ENCODE measurements around the gene TRERF1. TPM values are rescaled to one million over a fixed set of nuclear protein-coding genes. Genes with fewer than 3 reads are reported as not detected.

TRERF1 gene
- total RNA-seq, 6 experiments from 2014 or later = 0.29 to 1.2 (median 0.60) TPM

DNA sequence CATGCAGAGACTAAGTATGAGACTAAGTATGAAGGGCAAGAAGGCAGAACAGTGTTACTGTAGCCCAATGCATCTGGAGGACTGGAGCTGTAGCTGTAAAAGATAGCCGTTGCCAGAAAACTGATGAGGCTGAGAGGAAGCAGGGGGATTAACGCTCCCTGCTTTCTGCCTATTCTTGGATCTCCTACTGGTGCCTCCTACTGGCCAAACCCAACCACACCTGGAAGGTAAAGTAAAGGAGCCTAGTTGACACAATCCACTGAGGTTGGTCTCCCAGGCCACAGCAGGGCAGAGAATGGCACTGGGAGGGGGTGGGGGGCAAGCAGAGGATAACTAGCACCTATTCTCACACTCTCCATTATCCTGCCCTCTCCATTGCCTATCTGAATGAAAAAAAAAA is 129.1 kb downstream of the TRERF1 start:
- Histone ChIP-seq H3K27ac (no peak overlapping the region), H3K4me3 (no peak overlapping the region), H3K9me3 (no peaks in the 10 kb centered on the region), H3K27me3 (no peaks in the 10 kb centered on the region), H3K36me3 (no peaks in the 10 kb centered on the region), H3K4me1 (no peaks in the 10 kb centered on the region)
- intact Hi-C loops (cut with DNase I) = no loop called here
- DNase-seq (no peak), ATAC-seq (no peak)
- WGBS (ENCODE audit: insufficient coverage, low coverage, low lambda C conversion rate, missing lambda C conversion rate) = 25% methylated on average over 1 of the region's 2 CpGs
- TF ChIP-seq POLR2A (IDR thresholded peaks at IDR 0.05) = no peak
- TF ChIP-seq, protein P1, sequence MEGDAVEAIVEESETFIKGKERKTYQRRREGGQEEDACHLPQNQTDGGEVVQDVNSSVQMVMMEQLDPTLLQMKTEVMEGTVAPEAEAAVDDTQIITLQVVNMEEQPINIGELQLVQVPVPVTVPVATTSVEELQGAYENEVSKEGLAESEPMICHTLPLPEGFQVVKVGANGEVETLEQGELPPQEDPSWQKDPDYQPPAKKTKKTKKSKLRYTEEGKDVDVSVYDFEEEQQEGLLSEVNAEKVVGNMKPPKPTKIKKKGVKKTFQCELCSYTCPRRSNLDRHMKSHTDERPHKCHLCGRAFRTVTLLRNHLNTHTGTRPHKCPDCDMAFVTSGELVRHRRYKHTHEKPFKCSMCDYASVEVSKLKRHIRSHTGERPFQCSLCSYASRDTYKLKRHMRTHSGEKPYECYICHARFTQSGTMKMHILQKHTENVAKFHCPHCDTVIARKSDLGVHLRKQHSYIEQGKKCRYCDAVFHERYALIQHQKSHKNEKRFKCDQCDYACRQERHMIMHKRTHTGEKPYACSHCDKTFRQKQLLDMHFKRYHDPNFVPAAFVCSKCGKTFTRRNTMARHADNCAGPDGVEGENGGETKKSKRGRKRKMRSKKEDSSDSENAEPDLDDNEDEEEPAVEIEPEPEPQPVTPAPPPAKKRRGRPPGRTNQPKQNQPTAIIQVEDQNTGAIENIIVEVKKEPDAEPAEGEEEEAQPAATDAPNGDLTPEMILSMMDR (IDR thresholded peaks at IDR 0.05) = no peak

GRCh38 chr6:42321976-42322375 is 129.8 kb downstream of the TRERF1 start:
- ATAC-seq (no peak), DNase-seq (no peak)
- WGBS (ENCODE audit: insufficient coverage, low coverage, low lambda C conversion rate, missing lambda C conversion rate) = 69% methylated on average over 2 of the region's 2 CpGs
- intact Hi-C loops (cut with DNase I) = no loop called here
- no peak overlapping the region for H3K27ac ChIP-seq
- H3K4me1 ChIP-seq = no peaks in the 10 kb centered on the region
- H3K36me3 ChIP-seq = no peaks in the 10 kb centered on the region
- TF ChIP-seq, protein P1 (IDR thresholded peaks at IDR 0.05) = no peak
- TF ChIP-seq POLR2A (IDR thresholded peaks at IDR 0.05) = no peak
- H3K27me3 ChIP-seq = no peaks in the 10 kb centered on the region
- H3K4me3 ChIP-seq = no peak overlapping the region
- no peaks in the 10 kb centered on the region for H3K9me3 ChIP-seq

DNA sequence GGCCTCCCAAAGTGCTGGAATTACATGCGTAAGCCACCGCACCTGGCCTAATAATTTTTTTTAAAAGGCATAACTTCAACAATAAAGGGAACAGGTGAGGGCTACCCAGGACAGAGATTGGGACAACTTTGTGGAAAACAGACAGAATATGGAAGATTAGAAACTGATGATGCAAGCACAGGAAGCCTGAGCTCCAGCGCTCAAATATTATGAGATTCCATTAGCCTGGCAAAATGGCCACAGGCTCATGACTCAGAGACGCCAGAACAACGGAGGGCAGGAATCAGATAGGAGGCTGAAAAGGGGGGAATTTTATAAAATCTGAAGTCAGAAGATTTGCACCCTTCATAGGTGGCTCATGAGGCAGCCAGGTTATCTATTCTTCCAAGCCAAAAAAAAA is 131.0 kb downstream of the TRERF1 start:
- no peak for TF ChIP-seq POLR2A (IDR thresholded peaks at IDR 0.05)
- TF ChIP-seq, protein P1 (IDR thresholded peaks at IDR 0.05) = no peak
- DNase-seq (no peak), ATAC-seq (no peak)
- Histone ChIP-seq H3K9me3 (no peaks in the 10 kb centered on the region), H3K4me1 (no peaks in the 10 kb centered on the region), H3K36me3 (no peaks in the 10 kb centered on the region), H3K27me3 (no peaks in the 10 kb centered on the region), H3K4me3 (no peak overlapping the region), H3K27ac (no peak overlapping the region)
- intact Hi-C loops (cut with DNase I) = no loop called here
- WGBS (ENCODE audit: insufficient coverage, low coverage, low lambda C conversion rate, missing lambda C conversion rate) = 77% methylated on average over 5 of the region's 5 CpGs

DNA sequence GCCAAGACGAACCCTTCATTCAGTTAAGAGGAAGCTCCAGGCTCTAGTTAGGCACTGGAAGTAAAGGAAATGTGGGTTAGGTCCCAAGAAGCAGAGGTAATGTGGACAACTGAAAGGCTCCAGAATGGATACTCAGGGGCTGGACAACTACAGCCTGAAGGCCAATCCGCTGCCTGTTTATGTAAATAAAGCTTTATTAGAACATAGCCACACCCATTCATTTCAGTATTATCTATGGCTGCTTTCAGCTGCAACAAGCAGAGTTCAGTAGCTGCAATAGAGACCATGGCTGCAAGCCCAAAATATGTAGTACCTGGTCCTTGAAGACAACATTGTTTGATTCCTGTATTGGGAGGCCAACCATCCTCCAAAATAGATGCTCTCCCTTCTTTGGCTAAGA is 133.2 kb downstream of the TRERF1 start:
- ATAC-seq = no peak
- no peaks in the 10 kb centered on the region for H3K4me1 ChIP-seq
- H3K27ac ChIP-seq = no peak overlapping the region
- no peak overlapping the region for H3K4me3 ChIP-seq
- H3K9me3 ChIP-seq = no peaks in the 10 kb centered on the region
- H3K27me3 ChIP-seq = no peaks in the 10 kb centered on the region
- TF ChIP-seq, protein P1 (IDR thresholded peaks at IDR 0.05) = no peak
- no peak for TF ChIP-seq POLR2A (IDR thresholded peaks at IDR 0.05)
- no peak for DNase-seq
- H3K36me3 ChIP-seq = no peaks in the 10 kb centered on the region
- intact Hi-C loops (cut with DNase I) = no loop called here
- WGBS (ENCODE audit: insufficient coverage, low coverage, low lambda C conversion rate, missing lambda C conversion rate) = 56% methylated on average over 2 of the region's 2 CpGs

DNA sequence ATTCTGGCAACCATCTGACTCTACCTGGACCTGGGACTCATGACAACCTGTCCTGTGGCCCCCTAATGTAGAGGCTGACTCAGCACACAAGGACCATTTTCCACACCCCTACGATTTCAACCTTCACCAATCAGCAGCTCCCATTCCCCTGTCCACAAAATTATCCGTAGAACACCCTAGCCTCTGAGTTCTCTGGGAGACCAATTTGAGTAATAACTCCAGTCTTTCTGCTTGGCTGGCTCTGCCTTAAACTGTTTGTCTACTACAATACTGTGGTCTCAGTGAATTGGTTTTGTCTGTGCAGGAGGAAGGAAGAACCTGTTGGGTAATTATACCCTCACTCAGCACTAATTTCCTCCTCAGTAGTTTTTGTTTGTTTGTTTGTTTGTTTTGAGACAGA is 134.7 kb downstream of the TRERF1 start:
- Histone ChIP-seq H3K27ac (peak overlapping the region in 1 of 3 donors; percentile 47), H3K36me3 (no peaks in the 10 kb centered on the region), H3K9me3 (no peaks in the 10 kb centered on the region), H3K4me3 (no peak overlapping the region), H3K27me3 (no peaks in the 10 kb centered on the region), H3K4me1 (no peaks in the 10 kb centered on the region)
- TF ChIP-seq, protein P1 (IDR thresholded peaks at IDR 0.05) = no peak
- no peak for TF ChIP-seq POLR2A (IDR thresholded peaks at IDR 0.05)
- DNase-seq (no peak), ATAC-seq (peak in 3 of 4 donors; percentile 13 to 48 (median 33))
- WGBS (ENCODE audit: insufficient coverage, low coverage, low lambda C conversion rate, missing lambda C conversion rate) = 38% methylated on average over 2 of the region's 2 CpGs
- intact Hi-C loops (cut with DNase I) = no loop called here
